HEK293 (cell line): ENCODE measurements around the gene PLK5.
"Not testable (repeated sequence)": the region's sequence is repeated elsewhere in the genome, so short reads cannot be mapped to it uniquely, and the experiment has no call there.

Experiments
- ZNF274 ChIP-seq, 2 experiments: fragments of 200-500 bp in 1 of 2; fragments of 450-650 bp in 1 of 2; sonication (Bioruptor generic) in 1 of 2; formaldehyde crosslinking in 1 of 2; IDR thresholded peaks; 2 replicates each; pipeline versions ENCODE4 v1.5.1 to v1.6.1; 2014 to 2016; ENCODE audit warnings: borderline replicate concordance in 1 of 2, inconsistent platforms in 1 of 2, low read length in 1 of 2, missing biosample characterization in 1 of 2, missing genetic modification characterization in 1 of 2
- TF ChIP-seq, protein P1 (sequence below): fragments of 450-650 bp; formaldehyde crosslinking; IDR thresholded peaks from 2 replicates; pipeline ENCODE4 v1.5.1; 2016; ENCODE audit warnings: missing biosample characterization, missing genetic modification characterization

DNA sequence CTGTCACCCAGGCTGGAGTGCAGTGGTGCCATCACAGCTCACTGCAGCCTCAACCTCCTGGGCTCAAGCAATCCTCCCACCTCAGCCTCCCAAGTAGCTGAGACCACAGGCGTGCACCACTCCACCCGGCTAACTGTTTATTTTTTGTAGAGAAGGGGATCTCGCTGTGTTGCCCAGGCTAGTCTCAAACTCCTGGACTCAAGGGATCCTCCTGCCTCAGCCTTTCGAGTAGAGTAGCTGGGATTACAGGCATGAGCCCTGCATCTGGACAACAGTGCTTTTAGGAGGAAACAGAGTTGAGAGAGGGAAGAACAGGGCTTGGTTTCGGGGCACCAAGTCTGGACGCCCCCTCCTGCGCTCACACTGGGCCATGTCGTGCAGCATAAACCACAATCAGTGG, 4.1 kb upstream of the PLK5 start:
- TF ChIP-seq, protein P1, sequence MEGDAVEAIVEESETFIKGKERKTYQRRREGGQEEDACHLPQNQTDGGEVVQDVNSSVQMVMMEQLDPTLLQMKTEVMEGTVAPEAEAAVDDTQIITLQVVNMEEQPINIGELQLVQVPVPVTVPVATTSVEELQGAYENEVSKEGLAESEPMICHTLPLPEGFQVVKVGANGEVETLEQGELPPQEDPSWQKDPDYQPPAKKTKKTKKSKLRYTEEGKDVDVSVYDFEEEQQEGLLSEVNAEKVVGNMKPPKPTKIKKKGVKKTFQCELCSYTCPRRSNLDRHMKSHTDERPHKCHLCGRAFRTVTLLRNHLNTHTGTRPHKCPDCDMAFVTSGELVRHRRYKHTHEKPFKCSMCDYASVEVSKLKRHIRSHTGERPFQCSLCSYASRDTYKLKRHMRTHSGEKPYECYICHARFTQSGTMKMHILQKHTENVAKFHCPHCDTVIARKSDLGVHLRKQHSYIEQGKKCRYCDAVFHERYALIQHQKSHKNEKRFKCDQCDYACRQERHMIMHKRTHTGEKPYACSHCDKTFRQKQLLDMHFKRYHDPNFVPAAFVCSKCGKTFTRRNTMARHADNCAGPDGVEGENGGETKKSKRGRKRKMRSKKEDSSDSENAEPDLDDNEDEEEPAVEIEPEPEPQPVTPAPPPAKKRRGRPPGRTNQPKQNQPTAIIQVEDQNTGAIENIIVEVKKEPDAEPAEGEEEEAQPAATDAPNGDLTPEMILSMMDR (tag by site-specific recombination): not testable (repeated sequence)
- not testable (repeated sequence) for TF ChIP-seq ZNF274 (IDR thresholded peaks at IDR 0.05; ENCODE audit: low read length); ZNF274 (tag by site-specific recombination; IDR thresholded peaks at IDR 0.05; ENCODE audit: borderline replicate concordance)
